ENCODE measurements around the gene ITGA6. TPM values are rescaled to one million over a fixed set of nuclear protein-coding genes. Genes with fewer than 3 reads are reported as not detected.
A peak's percentile ranks its signal among the peaks of the same experiment; 100 is the strongest.

The ITGA6 gene
- total RNA-seq, 2 experiments from 2014 or later: 22.8 to 26.8 TPM

DNA sequence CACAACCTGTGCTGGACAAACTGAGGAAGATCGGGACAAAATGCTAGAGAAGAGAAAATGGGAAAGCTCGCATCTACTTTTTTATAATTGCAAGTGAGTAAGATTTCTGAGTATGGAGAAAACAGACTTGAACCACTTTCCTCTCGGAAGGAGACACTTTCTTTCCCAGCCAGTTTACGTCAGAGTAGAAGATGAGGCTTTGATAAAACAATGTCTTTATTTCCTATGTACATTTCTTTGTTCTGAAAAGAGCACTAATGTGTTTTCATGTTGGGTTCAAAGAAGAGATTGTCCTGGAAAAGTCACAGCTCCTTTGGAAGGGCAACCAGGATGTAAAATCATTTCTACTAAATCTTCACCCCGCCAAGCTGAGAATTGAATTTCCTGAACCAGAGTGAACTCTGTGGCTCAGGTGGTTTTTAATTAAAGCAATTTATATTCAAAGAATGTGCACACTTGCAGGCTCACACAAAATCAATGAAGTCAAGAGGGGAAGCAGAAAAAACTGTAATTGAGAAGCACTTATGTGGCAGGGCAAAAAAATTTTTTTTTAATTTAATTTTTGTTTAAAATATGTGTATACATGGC is 23.4 kb upstream of the ITGA6 start:
- Mint-ChIP-seq H3K27me3 (peaks cover 3% of the 10 kb centered on the region), H3K27ac (no peak overlapping the region), H3K9me3 (peaks cover 2% of the 10 kb centered on the region), H3K4me1 (peaks cover 2% of the 10 kb centered on the region), H3K4me3 (no peak overlapping the region), H3K36me3 (no peaks in the 10 kb centered on the region)
- POLR2A ChIA-PET: no interaction called here
- ATAC-seq (ENCODE audit: low read depth): no peak
- DNase-seq: no peak

DNA sequence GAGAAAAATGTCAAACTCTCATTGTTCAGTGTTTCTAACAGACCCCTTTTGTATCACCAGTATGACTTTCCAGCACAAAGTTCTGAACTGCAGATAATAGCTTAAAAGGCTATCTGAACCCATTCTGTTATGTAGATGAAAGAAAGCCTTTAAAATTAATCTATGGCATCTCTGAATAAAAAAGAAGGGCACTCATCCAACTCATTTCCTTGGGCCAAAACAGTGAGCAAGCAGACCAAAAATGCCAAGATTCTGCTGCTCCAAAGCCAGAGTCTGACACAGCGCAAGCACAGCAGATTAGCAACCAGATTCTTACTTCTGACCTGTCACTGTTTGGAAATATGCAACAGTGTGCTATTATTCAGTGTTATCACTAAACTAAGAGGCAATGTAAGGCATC is 22.6 kb upstream of the ITGA6 start:
- POLR2A ChIA-PET: no interaction called here
- no peak for ATAC-seq (ENCODE audit: low read depth)
- Mint-ChIP-seq H3K36me3 (no peaks in the 10 kb centered on the region), H3K9me3 (peaks cover 2% of the 10 kb centered on the region), H3K4me3 (no peak overlapping the region), H3K27me3 (peaks cover 3% of the 10 kb centered on the region), H3K4me1 (peaks cover 2% of the 10 kb centered on the region), H3K27ac (no peak overlapping the region)
- no peak for DNase-seq

DNA sequence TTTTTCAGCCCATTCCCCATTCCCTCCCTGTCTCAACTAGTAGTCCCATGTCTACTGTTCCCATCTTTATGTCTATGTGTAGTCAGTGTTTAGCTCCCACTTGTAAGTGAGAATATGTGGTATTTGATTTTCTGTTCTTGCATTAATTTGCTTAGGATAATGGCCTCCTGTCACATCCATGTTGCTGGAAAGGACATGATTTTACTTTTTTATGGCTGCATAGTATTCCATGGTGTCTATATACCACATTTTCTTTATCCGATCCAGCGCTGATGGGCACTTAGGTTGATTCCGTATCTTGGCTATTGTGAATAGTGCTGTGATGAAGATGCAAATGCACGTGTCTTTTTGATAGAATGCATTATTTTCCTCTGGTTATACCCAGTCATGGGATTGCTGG is 21.7 kb upstream of the ITGA6 start:
- Mint-ChIP-seq H3K36me3 (no peaks in the 10 kb centered on the region), H3K27me3 (peaks cover 3% of the 10 kb centered on the region), H3K9me3 (peaks cover 2% of the 10 kb centered on the region), H3K4me1 (peaks cover 2% of the 10 kb centered on the region), H3K4me3 (no peak overlapping the region), H3K27ac (no peak overlapping the region)
- DNase-seq: no peak
- no peak for ATAC-seq (ENCODE audit: low read depth)
- POLR2A ChIA-PET: no interaction called here

DNA sequence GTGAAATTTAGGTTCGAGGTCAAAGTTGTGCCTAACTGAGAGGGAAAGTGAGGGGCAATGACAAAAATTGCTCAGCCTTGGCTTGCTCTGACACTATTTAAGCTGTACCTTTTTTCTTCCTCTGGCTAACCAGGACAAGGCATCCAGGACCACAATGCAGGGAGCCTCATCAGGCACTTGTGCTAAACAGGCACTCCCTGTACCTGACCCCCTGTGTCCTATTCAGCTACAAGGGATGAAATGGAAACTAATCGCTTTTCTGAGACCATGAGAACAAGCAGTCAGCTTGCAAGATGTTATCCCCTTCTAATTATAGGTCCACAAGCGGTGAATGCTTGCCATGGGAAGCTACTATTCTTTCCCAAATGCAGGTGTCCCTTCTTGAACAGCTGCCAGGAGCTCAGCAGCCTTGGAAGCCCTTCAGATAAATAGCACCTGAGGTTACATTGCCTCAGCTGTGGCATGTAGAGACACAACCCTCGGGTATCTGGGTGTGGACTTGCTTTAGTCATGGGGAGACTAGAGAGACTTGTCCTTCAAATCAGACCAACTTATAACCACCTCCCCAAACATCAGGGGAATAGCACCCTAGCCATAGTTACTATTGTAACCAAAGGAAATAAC is 19.1 kb upstream of the ITGA6 start:
- H3K27me3 Mint-ChIP-seq: peaks cover 7% of the 10 kb centered on the region
- ATAC-seq (ENCODE audit: low read depth) (no peak), DNase-seq (no peak)
- no peaks in the 10 kb centered on the region for H3K36me3 Mint-ChIP-seq
- peaks cover 2% of the 10 kb centered on the region for H3K9me3 Mint-ChIP-seq
- POLR2A ChIA-PET: no interaction called here
- peaks cover 2% of the 10 kb centered on the region for H3K4me1 Mint-ChIP-seq
- H3K27ac Mint-ChIP-seq: no peak overlapping the region
- H3K4me3 Mint-ChIP-seq: no peak overlapping the region

DNA sequence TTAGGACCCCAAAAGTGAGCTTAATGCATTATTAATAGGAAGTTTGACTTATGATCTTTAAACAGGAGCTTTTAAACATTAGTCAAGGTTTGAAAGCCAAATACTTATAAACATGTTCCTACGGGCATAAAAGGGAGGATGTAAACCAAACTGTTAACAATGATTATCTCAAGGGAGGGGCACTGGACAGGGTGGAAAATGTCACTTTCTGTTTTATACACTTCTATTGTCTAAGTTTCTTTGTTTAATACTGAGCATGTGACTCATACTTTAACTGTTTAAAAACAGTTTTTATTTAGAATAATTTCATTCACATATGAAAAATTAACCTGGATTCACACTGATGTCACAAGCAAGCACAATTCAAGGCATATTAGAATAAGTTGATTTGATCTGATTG is 18.3 kb upstream of the ITGA6 start:
- no peak overlapping the region for H3K27ac Mint-ChIP-seq
- H3K9me3 Mint-ChIP-seq: peaks cover 2% of the 10 kb centered on the region
- H3K36me3 Mint-ChIP-seq: no peaks in the 10 kb centered on the region
- no peak overlapping the region for H3K4me3 Mint-ChIP-seq
- POLR2A ChIA-PET: no interaction called here
- H3K4me1 Mint-ChIP-seq: peaks cover 2% of the 10 kb centered on the region
- ATAC-seq (ENCODE audit: low read depth) (no peak), DNase-seq (no peak)
- peaks cover 8% of the 10 kb centered on the region for H3K27me3 Mint-ChIP-seq

DNA sequence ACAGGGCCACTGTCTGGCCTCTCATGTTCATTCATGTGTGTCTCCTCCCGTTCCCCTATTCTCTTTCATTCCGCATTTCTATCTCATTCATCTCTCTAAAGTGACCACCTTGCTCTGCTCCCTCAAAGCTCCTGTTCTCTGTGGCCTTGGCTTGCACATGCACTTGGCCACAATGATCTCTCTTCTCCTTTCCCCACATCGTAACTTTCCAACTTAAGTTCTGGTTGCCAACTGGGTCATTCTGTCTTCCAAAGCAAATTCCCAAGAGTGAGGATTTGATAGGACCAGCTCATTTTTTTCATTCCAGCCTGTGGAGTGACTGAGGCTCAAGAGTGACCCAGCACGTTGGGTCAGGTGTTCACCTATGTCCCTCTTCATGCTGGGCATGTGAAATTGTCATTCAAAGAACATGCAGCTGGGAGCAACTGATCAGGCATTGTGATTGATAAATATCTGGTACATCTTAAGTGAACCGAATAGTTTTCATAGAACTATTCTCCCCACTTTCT is 14.3 kb upstream of the ITGA6 start:
- Mint-ChIP-seq H3K9me3 (peaks cover 2% of the 10 kb centered on the region), H3K4me3 (no peak overlapping the region), H3K27me3 (peaks cover 7% of the 10 kb centered on the region), H3K36me3 (no peaks in the 10 kb centered on the region), H3K27ac (no peak overlapping the region), H3K4me1 (peaks cover 6% of the 10 kb centered on the region)
- no peak for ATAC-seq (ENCODE audit: low read depth)
- DNase-seq: no peak
- POLR2A ChIA-PET: no interaction called here

DNA sequence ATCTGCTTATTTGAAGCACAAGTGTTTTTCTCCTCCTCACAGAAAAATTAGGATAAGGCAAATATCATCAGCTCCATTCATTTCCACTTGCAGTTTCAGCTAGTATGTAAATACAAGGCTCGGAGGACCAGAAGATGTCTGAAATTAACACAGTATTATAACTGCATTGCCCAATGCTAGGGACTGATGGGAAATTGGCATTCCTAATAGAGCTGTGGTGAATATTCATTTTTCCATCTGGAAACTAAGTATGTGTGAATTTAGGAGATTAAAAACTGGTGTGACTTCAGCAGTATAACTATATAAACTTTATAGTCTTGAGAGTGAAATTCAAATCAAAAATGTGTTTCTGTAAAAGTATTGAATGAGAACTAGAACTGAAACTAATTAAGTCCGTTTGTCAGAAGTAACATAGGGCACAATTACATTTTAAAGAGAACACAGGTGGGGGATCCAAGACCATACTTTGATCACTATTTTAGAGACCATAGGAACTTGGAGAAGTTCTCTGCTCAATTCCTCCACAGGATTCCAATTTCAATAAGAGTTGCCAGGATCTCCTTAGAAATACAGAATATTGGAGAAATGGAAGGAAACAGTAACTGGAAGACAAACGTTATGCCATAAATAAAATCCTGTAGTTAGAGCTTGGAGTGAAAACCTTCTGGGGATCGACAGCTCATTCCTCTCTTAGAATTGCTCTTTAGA is 12.1 kb upstream of the ITGA6 start:
- DNase-seq (no peak), ATAC-seq (ENCODE audit: low read depth) (no peak)
- Mint-ChIP-seq H3K36me3 (no peaks in the 10 kb centered on the region), H3K4me3 (no peak overlapping the region), H3K4me1 (peaks cover 6% of the 10 kb centered on the region), H3K27me3 (peaks cover 10% of the 10 kb centered on the region), H3K27ac (no peak overlapping the region), H3K9me3 (peaks cover 12% of the 10 kb centered on the region)
- POLR2A ChIA-PET: no interaction called here

DNA sequence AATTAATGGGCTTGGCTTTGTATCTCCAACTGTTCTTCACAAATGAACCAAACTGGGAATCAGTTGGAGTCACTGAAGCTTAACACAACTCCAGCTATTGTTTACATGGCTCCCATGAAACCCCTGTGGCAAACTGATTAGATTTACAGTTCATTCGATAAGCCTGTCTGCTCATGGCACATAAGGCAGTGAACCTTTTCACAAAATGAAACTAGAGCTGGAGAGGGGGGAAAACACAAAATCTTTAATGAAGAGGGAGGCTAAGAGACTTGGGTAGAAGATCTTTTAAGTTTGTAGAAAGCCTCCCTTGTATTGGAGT is 11.6 kb upstream of the ITGA6 start:
- Mint-ChIP-seq H3K27ac (no peak overlapping the region), H3K9me3 (peaks cover 12% of the 10 kb centered on the region), H3K36me3 (no peaks in the 10 kb centered on the region), H3K27me3 (peaks cover 13% of the 10 kb centered on the region), H3K4me1 (peaks cover 6% of the 10 kb centered on the region), H3K4me3 (no peak overlapping the region)
- DNase-seq (no peak), ATAC-seq (ENCODE audit: low read depth) (no peak)
- POLR2A ChIA-PET: no interaction called here

DNA sequence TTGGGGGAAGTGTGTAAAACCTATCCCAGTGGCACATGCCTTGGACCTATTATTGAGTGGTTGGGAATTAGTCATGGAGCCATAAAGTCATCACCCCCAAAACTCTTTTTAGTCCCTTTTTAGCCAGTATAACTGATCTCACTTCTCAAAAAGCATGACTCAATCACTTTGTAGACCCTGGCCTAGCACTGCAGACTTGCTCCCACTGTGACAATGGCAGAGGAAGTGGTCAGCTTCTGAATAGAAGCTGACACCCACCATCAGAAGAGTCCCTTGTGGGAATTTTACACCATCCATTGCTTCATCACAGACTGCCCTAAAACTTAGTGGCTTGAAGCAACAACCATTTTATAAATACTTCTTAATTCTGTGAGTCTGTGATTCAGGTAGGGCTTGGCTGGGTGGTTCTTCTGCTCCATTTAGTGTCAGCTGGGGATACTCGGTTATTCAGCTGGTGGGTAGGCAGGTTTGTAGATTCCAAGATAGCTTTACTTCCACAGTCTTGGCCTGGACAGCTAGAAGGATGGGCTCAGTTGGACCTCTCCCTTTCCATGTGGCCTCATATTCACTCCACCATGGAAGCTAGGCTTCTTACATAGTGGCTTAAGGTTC is 10.8 kb upstream of the ITGA6 start:
- ATAC-seq (ENCODE audit: low read depth) (no peak), DNase-seq (no peak)
- POLR2A ChIA-PET: no interaction called here
- no peak overlapping the region for H3K4me3 Mint-ChIP-seq
- H3K27me3 Mint-ChIP-seq: peaks cover 18% of the 10 kb centered on the region
- peaks cover 12% of the 10 kb centered on the region for H3K9me3 Mint-ChIP-seq
- H3K27ac Mint-ChIP-seq: no peak overlapping the region
- H3K4me1 Mint-ChIP-seq: peaks cover 6% of the 10 kb centered on the region
- H3K36me3 Mint-ChIP-seq: no peaks in the 10 kb centered on the region

DNA sequence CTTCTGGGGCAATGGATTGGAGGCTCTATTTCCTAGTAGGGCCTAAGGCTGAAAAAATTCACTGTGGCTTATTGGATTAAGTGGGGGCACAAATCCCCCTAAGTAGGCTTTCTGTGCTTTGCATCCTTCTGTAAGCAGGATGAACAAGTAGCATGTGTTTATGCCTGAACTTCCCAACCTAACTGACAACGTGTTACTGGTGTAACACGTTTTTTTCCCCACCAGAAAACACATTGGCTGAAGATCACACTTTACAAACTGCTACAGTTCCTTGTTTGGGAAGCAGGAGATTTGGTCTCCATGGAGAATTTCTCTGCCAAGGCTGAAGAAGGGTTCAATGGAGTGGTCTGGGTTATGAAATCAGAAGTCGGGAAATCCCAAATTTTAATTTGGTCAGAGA is 7.2 kb upstream of the ITGA6 start:
- no peak overlapping the region for H3K27ac Mint-ChIP-seq
- H3K27me3 Mint-ChIP-seq: peaks cover 27% of the 10 kb centered on the region
- POLR2A ChIA-PET: no interaction called here
- DNase-seq (no peak), ATAC-seq (ENCODE audit: low read depth) (no peak)
- no peak overlapping the region for H3K4me3 Mint-ChIP-seq
- peaks cover 9% of the 10 kb centered on the region for H3K4me1 Mint-ChIP-seq
- H3K9me3 Mint-ChIP-seq: peaks cover 12% of the 10 kb centered on the region
- no peaks in the 10 kb centered on the region for H3K36me3 Mint-ChIP-seq

DNA sequence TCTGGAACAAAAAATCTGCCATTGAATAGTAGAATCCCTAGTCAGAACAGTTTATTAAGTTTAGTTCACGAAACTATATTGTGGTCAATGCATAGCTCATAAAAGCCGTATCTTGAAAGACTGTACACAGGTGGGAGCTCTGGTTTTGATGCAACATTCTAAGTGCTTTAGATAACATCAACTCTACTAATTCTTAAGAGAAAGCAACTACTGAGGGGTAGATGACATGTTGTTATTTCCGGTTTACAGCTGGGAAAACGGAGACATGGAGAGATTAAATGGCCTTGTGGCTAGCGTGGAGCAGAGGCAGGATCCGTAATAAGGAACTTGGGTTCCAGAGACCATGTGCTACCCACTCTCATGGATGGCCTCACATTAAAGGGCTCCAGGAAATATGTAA is 4.2 kb upstream of the ITGA6 start:
- no peak for DNase-seq
- H3K9me3 Mint-ChIP-seq: peaks cover 9% of the 10 kb centered on the region
- no peak overlapping the region for H3K27ac Mint-ChIP-seq
- no peak for ATAC-seq (ENCODE audit: low read depth)
- H3K27me3 Mint-ChIP-seq: peaks cover 31% of the 10 kb centered on the region
- peaks cover 10% of the 10 kb centered on the region for H3K4me1 Mint-ChIP-seq
- H3K4me3 Mint-ChIP-seq: no peak overlapping the region
- no peaks in the 10 kb centered on the region for H3K36me3 Mint-ChIP-seq
- POLR2A ChIA-PET: no interaction called here

DNA sequence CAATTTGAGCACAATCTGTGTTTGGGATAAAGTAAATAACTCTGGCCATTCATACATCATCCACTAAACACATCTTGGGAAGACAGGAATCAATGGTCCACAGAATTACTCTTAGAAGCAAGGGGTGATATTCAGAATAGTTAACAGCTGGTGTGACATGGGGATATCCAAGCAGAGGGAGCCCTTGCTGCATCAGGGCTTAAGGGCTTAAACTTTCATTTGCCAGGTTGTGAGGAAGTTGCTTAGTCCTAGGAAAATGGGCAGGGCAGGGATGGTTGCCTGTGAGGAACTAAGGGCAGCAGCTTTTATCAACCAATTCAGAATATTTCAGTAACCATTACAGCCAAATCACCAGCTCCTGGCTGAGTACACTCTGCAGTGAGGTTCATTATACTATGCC is 2.0 kb upstream of the ITGA6 start:
- DNase-seq (no peak), ATAC-seq (ENCODE audit: low read depth) (no peak)
- no peaks in the 10 kb centered on the region for H3K9me3 Mint-ChIP-seq
- H3K4me3 Mint-ChIP-seq: no peak overlapping the region
- peaks cover 36% of the 10 kb centered on the region for H3K27me3 Mint-ChIP-seq
- no peaks in the 10 kb centered on the region for H3K36me3 Mint-ChIP-seq
- peaks cover 22% of the 10 kb centered on the region for H3K4me1 Mint-ChIP-seq
- POLR2A ChIA-PET: interaction anchor here (1.0 kb wide), 1 partner anchor 36 kb away, joined by 3 read pairs; no protein-coding TSS in a partner anchor
- H3K27ac Mint-ChIP-seq: no peak overlapping the region

DNA sequence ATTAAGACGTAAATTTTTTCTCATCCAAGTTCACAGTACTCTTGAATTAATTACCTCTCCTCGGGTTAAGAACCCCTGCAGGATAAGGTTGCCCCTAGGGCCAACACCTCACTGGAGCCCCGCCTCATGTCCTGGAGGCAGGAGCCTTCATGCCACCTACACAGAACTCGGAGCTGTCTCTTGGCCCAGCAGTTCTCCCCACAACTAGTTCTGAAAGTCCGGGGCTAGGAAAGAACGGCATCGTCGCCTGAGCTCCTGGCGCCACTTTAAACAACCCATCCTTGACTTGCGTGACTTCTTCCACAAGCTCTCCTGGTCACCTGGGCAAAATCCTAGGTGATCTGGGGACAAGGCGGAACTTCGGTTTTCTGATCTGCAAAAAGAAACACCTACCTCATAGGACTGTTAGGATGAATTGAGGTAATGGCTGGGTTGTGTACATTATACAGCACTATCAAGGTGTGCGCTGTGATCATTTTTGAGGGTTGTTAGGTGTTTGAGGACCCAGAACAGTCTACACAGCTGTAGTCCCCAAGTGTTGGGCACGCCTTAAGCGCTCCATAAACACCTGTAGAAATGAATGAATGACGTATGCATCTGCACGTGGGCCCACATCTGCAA is 641 bp upstream of the ITGA6 start:
- DNase-seq (no peak), ATAC-seq (ENCODE audit: low read depth) (no peak)
- H3K27me3 Mint-ChIP-seq: peaks cover 27% of the 10 kb centered on the region
- H3K4me3 Mint-ChIP-seq: peak overlapping the region; percentile 67
- H3K9me3 Mint-ChIP-seq: no peaks in the 10 kb centered on the region
- H3K27ac Mint-ChIP-seq: peak overlapping the region; percentile 46
- POLR2A ChIA-PET: interaction anchor here (0.6 to 3.9 kb wide), 5 partner anchors 14 to 35 kb away, joined by 3 to 36 read pairs (median 3); no protein-coding TSS in a partner anchor
- no peaks in the 10 kb centered on the region for H3K36me3 Mint-ChIP-seq
- H3K4me1 Mint-ChIP-seq: peaks cover 26% of the 10 kb centered on the region

All from activated naive CD8-positive, alpha-beta T cell treated with anti-CD3 and anti-CD28 coated beads, Interleukin-2, amount 10 ng/mL, durations not matched to agents 7 days and 5 days (primary cell).